BJ (cell line): ENCODE results near the gene TTYH2. TPM values are rescaled to one million over a fixed set of nuclear protein-coding genes. Genes with fewer than 3 reads are reported as not detected.

Experiments
- CTCF ChIA-PET: fragments of 350-600 bp; formaldehyde crosslinking; extraction: SDS; loops from one replicate; lab custom pipeline; 2021; ENCODE audit warnings: antibody characterized with exemption, inconsistent platforms; lab: Yijun Ruan, JAX
- POLR2A ChIA-PET: fragments of 300-600 bp; sonication (Branson Sonifier 250); formaldehyde crosslinking; extraction: SDS; loops from one replicate; lab custom pipeline; 2021; ENCODE audit warnings: antibody characterized with exemption; lab: Charles Lee
- DNase-seq: peaks from one replicate; pipeline ENCODE4 v3.0.0-alpha.2; 2011; ENCODE audit warnings: low read depth
- H3K27me3 ChIP-seq: 2 replicates; pipeline ENCODE4 v1.6.0; 2011; ENCODE audit warnings: low read length; ENCODE audit not compliant: control insufficient read depth, insufficient read depth
- H3K36me3 ChIP-seq: 2 replicates; pipeline ENCODE4 v1.5.1; 2011; ENCODE audit warnings: low read length; ENCODE audit not compliant: control insufficient read depth, insufficient read depth
- H3K4me3 ChIP-seq: 2 replicates; pipeline ENCODE4 v1.5.1; 2011; ENCODE audit warnings: low read depth, mild to moderate bottlenecking, control low read depth, low read length
- polyA plus RNA-seq: library from polyadenylated mRNA; depleted of rRNA; stranded (reverse); fragments of >200 nt; gene quantifications from 2 replicates; pipeline ENCODE4 v1.2.3, GENCODE V29; 2011
- TF ChIP-seq, protein P1 (sequence below): IDR thresholded peaks from 2 replicates; pipeline ENCODE4 v1.5.1; 2011; ENCODE audit warnings: low read depth, mild to moderate bottlenecking, control low read depth, inconsistent platforms, low read length, moderate library complexity; ENCODE audit not compliant: insufficient read depth

The TTYH2 gene
- polyA plus RNA-seq, 1 experiment = 2.7 TPM

GRCh38 chr17:74298778-74299177, 85.4 kb downstream of the TTYH2 start:
- ChIA-PET CTCF (no interaction called here), POLR2A (no interaction called here)
- peaks cover 2% of the 10 kb centered on the region; the same call in 1 of the 2 replicates for H3K27me3 ChIP-seq
- no peak overlapping the region for H3K4me3 ChIP-seq
- no peaks in the 10 kb centered on the region for H3K36me3 ChIP-seq
- DNase-seq = no peak
- TF ChIP-seq, protein P1, sequence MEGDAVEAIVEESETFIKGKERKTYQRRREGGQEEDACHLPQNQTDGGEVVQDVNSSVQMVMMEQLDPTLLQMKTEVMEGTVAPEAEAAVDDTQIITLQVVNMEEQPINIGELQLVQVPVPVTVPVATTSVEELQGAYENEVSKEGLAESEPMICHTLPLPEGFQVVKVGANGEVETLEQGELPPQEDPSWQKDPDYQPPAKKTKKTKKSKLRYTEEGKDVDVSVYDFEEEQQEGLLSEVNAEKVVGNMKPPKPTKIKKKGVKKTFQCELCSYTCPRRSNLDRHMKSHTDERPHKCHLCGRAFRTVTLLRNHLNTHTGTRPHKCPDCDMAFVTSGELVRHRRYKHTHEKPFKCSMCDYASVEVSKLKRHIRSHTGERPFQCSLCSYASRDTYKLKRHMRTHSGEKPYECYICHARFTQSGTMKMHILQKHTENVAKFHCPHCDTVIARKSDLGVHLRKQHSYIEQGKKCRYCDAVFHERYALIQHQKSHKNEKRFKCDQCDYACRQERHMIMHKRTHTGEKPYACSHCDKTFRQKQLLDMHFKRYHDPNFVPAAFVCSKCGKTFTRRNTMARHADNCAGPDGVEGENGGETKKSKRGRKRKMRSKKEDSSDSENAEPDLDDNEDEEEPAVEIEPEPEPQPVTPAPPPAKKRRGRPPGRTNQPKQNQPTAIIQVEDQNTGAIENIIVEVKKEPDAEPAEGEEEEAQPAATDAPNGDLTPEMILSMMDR = no peak

DNA sequence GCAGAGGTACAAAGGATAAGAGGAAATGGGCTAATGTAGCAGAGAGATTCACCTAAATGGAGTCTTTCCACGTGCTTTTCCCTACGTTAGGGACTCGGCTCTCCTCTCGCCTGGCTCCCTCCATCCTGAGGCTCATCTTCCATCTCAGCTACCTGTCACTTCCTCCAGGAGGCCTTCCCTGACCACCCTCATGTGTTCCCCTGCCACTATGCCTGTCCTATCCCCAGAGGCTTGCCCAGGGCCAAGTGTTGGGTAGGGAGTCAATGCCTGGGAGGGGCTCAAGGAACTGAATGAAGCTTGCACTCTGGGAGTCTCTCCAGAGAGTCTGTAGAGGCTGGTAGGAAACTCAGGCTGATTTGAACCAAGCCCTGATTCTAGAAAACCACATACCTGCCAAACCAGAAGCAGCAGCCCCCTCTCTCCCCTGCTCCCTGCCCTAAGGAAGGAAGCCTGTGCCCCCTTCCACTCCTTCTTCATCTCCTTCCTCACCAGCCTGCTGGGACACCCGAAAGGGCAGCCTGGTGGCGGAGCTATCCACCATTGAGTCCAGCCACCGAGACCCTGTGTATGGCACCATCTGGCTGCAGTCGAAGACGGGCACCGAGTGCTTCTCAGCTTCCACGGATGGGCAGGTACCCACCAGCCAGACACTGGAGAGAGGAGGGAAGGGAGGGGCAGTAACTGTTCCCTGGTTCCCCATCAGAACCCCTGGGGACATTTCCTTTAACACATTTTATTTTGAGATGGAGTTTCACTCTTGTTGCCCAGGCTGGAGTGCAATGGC, 86.0 kb downstream of the TTYH2 start:
- POLR2A ChIA-PET = no interaction called here

DNA sequence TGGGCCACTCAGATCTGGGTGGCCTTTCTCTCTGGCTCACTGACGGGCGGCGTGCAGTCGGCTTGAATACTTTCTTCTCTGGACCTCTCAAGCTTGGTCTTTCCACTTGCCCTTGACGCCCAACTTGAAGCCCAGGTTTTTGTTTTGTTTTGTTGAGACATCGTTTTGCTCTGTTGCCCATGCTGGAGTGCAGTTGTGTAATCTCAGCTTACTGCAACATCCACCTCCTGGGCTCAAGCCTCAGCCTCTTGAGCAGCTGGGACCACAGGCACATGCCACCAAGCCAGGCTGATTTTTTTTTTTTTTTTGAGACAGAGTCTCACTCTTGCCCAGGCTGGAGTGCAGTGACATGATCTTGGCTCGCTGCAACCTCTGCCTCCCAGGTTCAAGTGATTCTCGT, 89.9 kb downstream of the TTYH2 start:
- POLR2A ChIA-PET = no interaction called here
- TF ChIP-seq, protein P1 = no peak
- CTCF ChIA-PET = no interaction called here
- Histone ChIP-seq H3K4me3 (no peak overlapping the region), H3K36me3 (no peaks in the 10 kb centered on the region), H3K27me3 (no peaks in the 10 kb centered on the region)
- DNase-seq = no peak

More for the DNA sequence above, 86.0 kb downstream of the TTYH2 start:
- CTCF ChIA-PET = no interaction called here
- no peak for DNase-seq
- peaks cover 2% of the 10 kb centered on the region; the same call in 1 of the 2 replicates for H3K27me3 ChIP-seq
- H3K4me3 ChIP-seq = no peak overlapping the region
- no peaks in the 10 kb centered on the region for H3K36me3 ChIP-seq
- TF ChIP-seq, protein P1 = no peak

DNA sequence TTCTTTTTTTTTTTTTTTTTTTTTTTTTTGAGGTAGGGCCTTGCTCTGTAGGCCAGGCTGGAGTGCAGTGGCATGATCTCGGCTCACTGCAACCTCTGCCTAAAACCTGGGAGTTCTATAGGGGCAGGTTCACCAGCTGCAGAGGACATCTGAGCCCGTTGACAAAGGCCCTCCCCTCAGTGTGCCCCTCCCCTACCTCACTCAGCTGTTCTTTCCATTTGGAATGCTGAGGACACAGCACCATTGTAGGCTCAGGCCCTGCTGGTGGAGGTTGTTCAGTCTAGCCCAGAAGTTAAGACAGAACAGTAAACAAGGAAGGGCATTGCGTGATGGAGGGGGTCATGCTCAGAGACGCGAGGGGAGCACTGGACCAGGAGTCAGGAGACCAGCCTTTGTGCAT, 90.8 kb downstream of the TTYH2 start:
- DNase-seq = no peak
- CTCF ChIA-PET = no interaction called here
- Histone ChIP-seq H3K4me3 (no peak overlapping the region), H3K36me3 (no peaks in the 10 kb centered on the region), H3K27me3 (no peaks in the 10 kb centered on the region)
- TF ChIP-seq, protein P1 = no peak
- POLR2A ChIA-PET = interaction anchor here (0.5 kb wide), 1 partner anchor 89 kb away, joined by 4 read pairs; no protein-coding TSS in a partner anchor

GRCh38 chr17:74305865-74306654, 92.7 kb downstream of the TTYH2 start:
- CTCF ChIA-PET = no interaction called here
- Histone ChIP-seq H3K27me3 (no peaks in the 10 kb centered on the region), H3K4me3 (no peak overlapping the region), H3K36me3 (no peaks in the 10 kb centered on the region)
- DNase-seq = no peak
- POLR2A ChIA-PET = no interaction called here
- TF ChIP-seq, protein P1 = no peak
